Hematopoietic multipotent progenitor cell treated with erythropoietin and hydrocortisone succinate and interleukin-3 and kit ligand, for 4 days (in vitro differentiated cells): ENCODE results near the gene FRG2B.
"Not testable (repeated sequence)": the region's sequence is repeated elsewhere in the genome, so short reads cannot be mapped to it uniquely, and the experiment has no call there.

Experiments used
- DNase-seq: peaks from one replicate; pipeline ENCODE4 v3.0.0-alpha.2; 2015

Gene FRG2B

GRCh38 chr10:133592716-133593115 lies 33.9 kb downstream of the FRG2B start:
- DNase-seq, result no peak

GRCh38 chr10:133590970-133591359 lies 35.6 kb downstream of the FRG2B start:
- no peak for DNase-seq

DNA sequence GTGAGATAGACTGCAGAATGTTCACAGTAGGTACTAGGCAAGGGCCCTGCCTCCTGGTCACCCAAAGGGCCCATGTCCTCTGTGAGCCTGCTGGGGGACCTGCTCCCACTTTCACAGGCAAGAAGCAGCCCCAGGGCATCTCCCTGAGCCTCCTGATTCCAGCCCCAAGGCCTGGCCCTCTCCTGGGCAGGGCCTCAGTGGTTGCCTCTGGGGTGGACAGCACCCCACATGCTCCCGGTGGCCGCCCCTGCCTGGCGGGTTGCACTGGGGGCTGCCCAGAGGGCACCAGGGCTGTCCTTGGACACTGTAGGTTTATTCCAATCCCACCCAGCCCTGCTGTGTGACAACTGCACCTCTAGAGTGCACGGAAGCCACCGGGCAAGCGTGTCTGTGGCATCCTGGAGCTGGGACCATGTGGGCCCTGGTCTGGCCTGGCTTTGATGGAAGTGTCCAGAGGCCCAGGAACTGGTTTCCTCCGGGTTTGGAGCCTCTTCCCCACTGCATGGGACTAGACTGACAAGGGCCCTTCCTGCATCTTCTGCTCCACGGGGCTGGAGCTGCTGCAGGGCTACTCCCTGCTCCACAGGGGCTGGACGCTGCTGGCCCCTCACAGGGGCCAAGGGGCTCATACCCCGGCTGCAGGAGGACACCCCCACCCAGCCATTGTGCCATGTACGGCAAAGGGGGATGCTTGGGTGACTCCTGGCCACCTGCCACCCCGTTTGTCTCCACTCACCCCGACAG lies 36.2 kb downstream of the FRG2B start:
- DNase-seq, result no peak

- DNase-seq, result not testable (repeated sequence)
Observed at GRCh38 chr10:133577037-133577436, 49.6 kb downstream of the FRG2B start.
